ENCODE results near the gene CAPNS2.
"Not testable (repeated sequence)": the region's sequence is repeated elsewhere in the genome, so short reads cannot be mapped to it uniquely, and the experiment has no call there.

- not testable (repeated sequence) for TF ChIP-seq CTCF (IDR thresholded peaks at IDR 0.05; ENCODE audit: insufficient read depth, low read length, poor library complexity, severe bottlenecking); EZH2phosphoT487 (conservative IDR thresholded peaks at IDR 0.05; ENCODE audit: low read length)
Observed at GRCh38 chr16:55615670-55616069, 49.2 kb downstream of the CAPNS2 start.
